Measurements from ENCODE around the gene GTF2F1.

The GTF2F1 gene

GRCh38 chr19:6333439-6333838 lies 59.5 kb downstream of the GTF2F1 start, which contains the start of gene ACER1:
ACER1 (minus strand) TSS chr19:6333612; CDS start chr19:6333551, 61 bp downstream.
- no peak for DNase-seq (ENCODE audit: low read depth)
- H3K4me3 ChIP-seq (ENCODE audit: low read depth, low read length): no peak within 1 kb of the TSS
- no peak for TF ChIP-seq CTCF (IDR thresholded peaks at IDR 0.05; ENCODE audit: low read depth, low read length, missing control alignments)

Measured in GM12864 (cell line).